Pancreas (tissue), 10 donors: ENCODE results near the gene PDCD1. TPM values are rescaled to one million over a fixed set of nuclear protein-coding genes. Genes with fewer than 3 reads are reported as not detected.

ENCODE experiments used
- ATAC-seq, 4 donors: fragments of 200-7000 bp; cut with Tn5 transposase; one replicate each; pipeline versions ENCODE4 v1.8.0 to v1.9.1; 2020; ENCODE audit warnings: mild to moderate bottlenecking in 4 of 4, moderate library complexity in 4 of 4
- DNase-seq, 6 donors: peaks; one replicate each; pipeline ENCODE4 v3.0.0-alpha.2; 2020
- FAIRE-seq: peaks from 2 replicates; lab custom pipeline; 2012; peaks lifted over from hg19 to GRCh38; lab: Jason Lieb, UNC
- H3K27ac ChIP-seq, 4 donors: fragments of 200-600 bp; sonication (generic); 1 replicate in 3 of 4; 2 replicates in 1 of 4; pipeline versions ENCODE4 v1.5.0 to v1.8.0; 2020
- H3K27me3 ChIP-seq, 4 donors: fragments of 200-600 bp; one replicate each; pipeline ENCODE4 v1.8.0; 2021
- H3K36me3 ChIP-seq, 3 donors: fragments of 200-600 bp; sonication (generic) in 1 of 3; one replicate each; pipeline versions ENCODE4 v1.5.0 to v1.8.0; 2020 to 2021
- H3K4me1 ChIP-seq, 3 donors: fragments of 200-600 bp; one replicate each; pipeline ENCODE4 v1.8.0; 2021
- H3K4me3 ChIP-seq, 4 donors: fragments of 200-600 bp; sonication (generic) in 2 of 4; one replicate each; pipeline versions ENCODE4 v1.5.0 to v1.8.0; 2020 to 2021
- H3K9me3 ChIP-seq, 4 donors: fragments of 200-600 bp; one replicate each; pipeline ENCODE4 v1.8.0; 2021
- WGBS, 2 donors: extraction: QIAGEN DNeasy Blood & Tissue Kit; methylation state at CpG; one replicate each; pipeline ENCODE4 v1.1.7; 2013; 5-methylcytosine and 5-hydroxymethylcytosine counted together
- intact Hi-C, 3 donors: fragments of 100-400 bp; cut with DNase I; formaldehyde crosslinking; loops; one replicate each; pipeline versions ENCODE4 v1.11.1 to v1.14.2; 2022
- polyA plus RNA-seq, 2 donors: library from polyadenylated mRNA; stranded (reverse); fragments of 200-250 nt; gene quantifications; one replicate each; pipeline ENCODE4 v1.2.3, GENCODE V29; 2013
- total RNA-seq, 6 donors: library from RNA; stranded (reverse); fragmentation: NEBNext Ultra II Directional in 4 of 6; extraction: Animal tissue kit (Norgen Biotek cat#: 25700) in 4 of 6; gene quantifications; one replicate each; pipeline versions ENCODE4 v1.2.1 to v1.2.4, GENCODE V29; 2021 to 2023
- TF ChIP-seq, protein P1 (sequence below), 4 donors: fragments of 200-600 bp; sonication (generic) in 3 of 4; IDR thresholded peaks; one replicate each; pipeline versions ENCODE4 v1.5.0 to v1.8.0; 2021; ENCODE audit warnings: antibody characterized with exemption in 4 of 4
- donor health status: healthy with polysubstance abuse.
- donor health status: DM: no; HTN: no; CAD: no; lungs with moderate emphysema.
- donor health status: DM: no; HTN: no; CAD: no.
- donor health status: control.
- donor health status: control.
- donor health status: Bipolar disorder and iron deficiency.
- donor health status: DM: yes; HTN: yes; CAD: no.
- donor health status: DM: no; HTN: no; CAD: no.
- donor health status: DM: no; HTN: no; CAD: no.
- donor health status: DM: yes; HTN: yes; CAD: no.

Gene PDCD1
- total and polyA plus RNA-seq, 8 donors: 0.09 to 0.63 (median 0.23) TPM; not detected in 1

- WGBS, 2 donors: 52 to 53% methylated on average over 25 to 28 of the region's 28 CpGs
- TF ChIP-seq, protein P1, sequence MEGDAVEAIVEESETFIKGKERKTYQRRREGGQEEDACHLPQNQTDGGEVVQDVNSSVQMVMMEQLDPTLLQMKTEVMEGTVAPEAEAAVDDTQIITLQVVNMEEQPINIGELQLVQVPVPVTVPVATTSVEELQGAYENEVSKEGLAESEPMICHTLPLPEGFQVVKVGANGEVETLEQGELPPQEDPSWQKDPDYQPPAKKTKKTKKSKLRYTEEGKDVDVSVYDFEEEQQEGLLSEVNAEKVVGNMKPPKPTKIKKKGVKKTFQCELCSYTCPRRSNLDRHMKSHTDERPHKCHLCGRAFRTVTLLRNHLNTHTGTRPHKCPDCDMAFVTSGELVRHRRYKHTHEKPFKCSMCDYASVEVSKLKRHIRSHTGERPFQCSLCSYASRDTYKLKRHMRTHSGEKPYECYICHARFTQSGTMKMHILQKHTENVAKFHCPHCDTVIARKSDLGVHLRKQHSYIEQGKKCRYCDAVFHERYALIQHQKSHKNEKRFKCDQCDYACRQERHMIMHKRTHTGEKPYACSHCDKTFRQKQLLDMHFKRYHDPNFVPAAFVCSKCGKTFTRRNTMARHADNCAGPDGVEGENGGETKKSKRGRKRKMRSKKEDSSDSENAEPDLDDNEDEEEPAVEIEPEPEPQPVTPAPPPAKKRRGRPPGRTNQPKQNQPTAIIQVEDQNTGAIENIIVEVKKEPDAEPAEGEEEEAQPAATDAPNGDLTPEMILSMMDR (IDR thresholded peaks at IDR 0.05): no peak
- no peaks in the 10 kb centered on the region for H3K36me3 ChIP-seq
- H3K27ac ChIP-seq: peak overlapping the region; percentile 85 to 93 (median 88)
- FAIRE-seq (no peak), DNase-seq (peak; percentile 62 to 90 (median 78)), ATAC-seq (peak; percentile 26 to 32 (median 30))
- peaks cover 66 to 71% (median 68%) of the 10 kb centered on the region in 3 donors for H3K4me1 ChIP-seq
- no peaks in the 10 kb centered on the region for H3K27me3 ChIP-seq
- intact Hi-C loops: no loop called here
- H3K4me3 ChIP-seq: no peak overlapping the region
- no peaks in the 10 kb centered on the region for H3K9me3 ChIP-seq
Observed at GRCh38 chr2:241894681-241895426, 36.2 kb upstream of the PDCD1 start.

DNA sequence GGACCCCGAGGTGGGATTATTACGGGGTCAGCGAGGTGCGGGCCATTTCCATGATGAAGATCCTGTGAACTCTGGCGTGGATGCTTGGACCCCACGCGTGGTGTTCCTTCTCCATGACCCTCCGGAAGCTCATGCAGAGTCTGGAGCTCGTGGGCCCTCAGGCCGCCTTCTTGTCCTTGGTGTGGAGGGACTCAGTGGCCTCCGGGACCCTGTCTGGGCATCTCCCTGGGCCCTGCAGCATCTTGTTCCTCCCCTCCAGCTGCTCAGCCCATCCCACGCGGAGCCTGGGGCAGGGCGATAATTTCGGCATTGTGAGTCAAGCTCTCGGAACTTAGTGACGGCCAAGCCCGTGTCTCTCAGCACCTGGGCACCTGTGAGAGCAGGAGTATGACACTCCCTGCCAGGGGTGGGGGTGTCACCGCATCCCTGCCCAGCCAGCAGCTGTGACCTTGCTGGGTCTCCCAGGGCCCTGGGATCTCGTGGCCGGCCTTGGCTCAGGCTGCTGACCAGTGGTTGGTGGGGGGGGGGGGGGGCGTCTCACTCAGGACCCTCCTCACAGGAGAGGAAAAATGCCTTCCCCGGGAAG, 35.5 kb upstream of the PDCD1 start:
- FAIRE-seq: no peak
- TF ChIP-seq, protein P1 (IDR thresholded peaks at IDR 0.05): no peak
- H3K9me3 ChIP-seq: no peaks in the 10 kb centered on the region
- no peaks in the 10 kb centered on the region for H3K27me3 ChIP-seq
- H3K4me1 ChIP-seq: peaks cover 66 to 72% (median 66%) of the 10 kb centered on the region in 3 donors
- H3K4me3 ChIP-seq: no peak overlapping the region
- ATAC-seq: peak; percentile 45 to 60 (median 49)
- no peaks in the 10 kb centered on the region for H3K36me3 ChIP-seq
- peak overlapping the region; percentile 85 to 93 (median 88) for H3K27ac ChIP-seq
- intact Hi-C loops: no loop called here
- 49 to 55% methylated on average over 20 to 23 of the region's 23 CpGs for WGBS, 2 donors
- peak; percentile 81 to 93 (median 88) for DNase-seq

GRCh38 chr2:241893265-241893664, 34.6 kb upstream of the PDCD1 start:
- H3K4me1 ChIP-seq: peaks cover 57 to 66% (median 61%) of the 10 kb centered on the region in 3 donors
- no peak for ATAC-seq
- H3K27ac ChIP-seq: peak overlapping the region; percentile 40 to 93 (median 88)
- no peaks in the 10 kb centered on the region for H3K27me3 ChIP-seq
- DNase-seq: peak; percentile 16 to 64 (median 32)
- H3K9me3 ChIP-seq: no peaks in the 10 kb centered on the region
- intact Hi-C loops: no loop called here
- TF ChIP-seq, protein P1 (IDR thresholded peaks at IDR 0.05): no peak
- no peak for FAIRE-seq
- no peak overlapping the region for H3K4me3 ChIP-seq
- H3K36me3 ChIP-seq: no peaks in the 10 kb centered on the region
- 83% methylated on average over 16 of the region's 16 CpGs for WGBS, 2 donors

DNA sequence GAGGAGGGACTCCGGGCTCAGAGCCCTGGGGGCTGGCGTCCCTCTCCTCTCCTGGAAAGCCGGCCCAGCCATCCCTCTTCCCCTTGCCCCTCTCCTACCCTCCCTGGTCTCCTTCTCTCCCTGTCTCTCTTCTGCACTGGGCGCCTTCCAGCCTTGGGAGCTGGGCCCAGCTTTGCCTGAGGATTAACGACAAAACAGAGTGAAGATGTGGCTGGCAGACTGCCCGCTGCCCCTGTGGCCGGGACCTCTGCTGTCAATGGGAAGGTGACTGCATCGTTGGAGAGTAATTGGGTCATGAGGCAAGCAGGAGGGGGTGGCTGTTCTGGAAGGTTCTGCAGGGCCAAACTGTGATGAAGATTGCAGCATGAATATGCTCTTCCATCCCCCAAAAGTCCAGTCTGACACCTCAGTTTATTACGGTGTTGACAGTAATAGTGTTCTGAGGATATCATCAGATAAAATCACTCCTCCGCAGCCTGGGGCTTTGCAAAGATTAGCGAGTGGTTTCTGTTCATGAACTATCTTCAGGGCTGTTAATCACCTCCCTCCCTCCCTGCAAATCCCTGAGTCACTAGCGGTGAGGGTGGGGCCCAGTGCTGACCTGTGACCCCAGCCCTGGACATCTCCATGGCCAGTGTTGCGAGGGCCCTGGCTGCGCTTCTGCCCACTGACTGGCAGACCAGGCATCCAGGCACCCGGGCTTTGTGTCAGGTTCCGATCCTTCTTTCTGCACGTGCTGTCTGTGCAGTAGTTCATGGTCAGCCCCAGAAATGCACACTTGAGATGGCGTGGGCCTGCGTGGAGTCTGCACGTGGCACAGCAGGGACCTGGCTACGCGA, 33.8 kb upstream of the PDCD1 start:
- H3K4me3 ChIP-seq: no peak overlapping the region
- H3K36me3 ChIP-seq: no peaks in the 10 kb centered on the region
- intact Hi-C loops: no loop called here
- H3K9me3 ChIP-seq: no peaks in the 10 kb centered on the region
- WGBS, 2 donors: 57 to 70% methylated on average over 22 of the region's 22 CpGs
- TF ChIP-seq, protein P1 (IDR thresholded peaks at IDR 0.05): no peak
- ATAC-seq (no peak), DNase-seq (peak in 4 of 6 donors; percentile 42 to 71 (median 62)), FAIRE-seq (no peak)
- H3K4me1 ChIP-seq: peaks cover 54 to 66% (median 56%) of the 10 kb centered on the region in 3 donors
- peak overlapping the region; percentile 73 to 93 (median 88) for H3K27ac ChIP-seq
- no peaks in the 10 kb centered on the region for H3K27me3 ChIP-seq
